Measurements from ENCODE around the gene COL5A2.

COL5A2 gene

GRCh38 chr2:189047171-189047888, 132.2 kb downstream of the COL5A2 start:
- no peak for DNase-seq

GRCh38 chr2:189046320-189046719, 133.2 kb downstream of the COL5A2 start:
- no peak for DNase-seq

- no peak for DNase-seq
These were observed 133.7 kb downstream of the COL5A2 start for GRCh38 chr2:189045836-189046235.

- no peak for DNase-seq
These were observed 142.0 kb downstream of the COL5A2 start for GRCh38 chr2:189037518-189037917.

- DNase-seq = no peak
These were observed 154.5 kb downstream of the COL5A2 start for GRCh38 chr2:189024901-189025618.

- DNase-seq = no peak
These were observed 157.1 kb downstream of the COL5A2 start for GRCh38 chr2:189022492-189022891.

- no peak for DNase-seq
These were observed 157.5 kb downstream of the COL5A2 start for GRCh38 chr2:189022053-189022481.

- DNase-seq = no peak
These were observed 159.4 kb downstream of the COL5A2 start for GRCh38 chr2:189020179-189020578.

- no peak for DNase-seq
These were observed 160.9 kb downstream of the COL5A2 start for GRCh38 chr2:189018631-189019030.

- DNase-seq = no peak
These were observed 163.2 kb downstream of the COL5A2 start for GRCh38 chr2:189016311-189016861.

GRCh38 chr2:189015359-189015758, 164.2 kb downstream of the COL5A2 start:
- DNase-seq = no peak

- DNase-seq = no peak
These were observed 165.0 kb downstream of the COL5A2 start for GRCh38 chr2:189014449-189015138.

- no peak for DNase-seq
These were observed 165.7 kb downstream of the COL5A2 start for GRCh38 chr2:189013671-189014448.

- no peak for DNase-seq
These were observed 166.5 kb downstream of the COL5A2 start for GRCh38 chr2:189013031-189013430.

GRCh38 chr2:189012351-189012750, 167.2 kb downstream of the COL5A2 start:
- no peak for DNase-seq

GRCh38 chr2:189010536-189010935, 169.0 kb downstream of the COL5A2 start:
- DNase-seq = no peak

- DNase-seq = no peak
These were observed 170.9 kb downstream of the COL5A2 start for GRCh38 chr2:189008555-189009262.

GRCh38 chr2:189002079-189002478, 177.5 kb downstream of the COL5A2 start:
- no peak for DNase-seq

- DNase-seq = no peak
These were observed 179.3 kb downstream of the COL5A2 start for GRCh38 chr2:189000221-189000620.

GRCh38 chr2:188997263-188997662, 182.3 kb downstream of the COL5A2 start:
- no peak for DNase-seq

- DNase-seq = no peak
These were observed 186.3 kb downstream of the COL5A2 start for GRCh38 chr2:188993247-188993646.

GRCh38 chr2:188986839-188987238, 192.7 kb downstream of the COL5A2 start:
- no peak for DNase-seq

Data from activated gamma-delta T cell treated with Interleukin-2 at 50 U/mL for 16 hours (primary cell).